ENCODE data around the gene MAN2B2.

GRCh38 chr4:6526671-6527091 lies 48.3 kb upstream of the MAN2B2 start:
- TF ChIP-seq, protein P1, sequence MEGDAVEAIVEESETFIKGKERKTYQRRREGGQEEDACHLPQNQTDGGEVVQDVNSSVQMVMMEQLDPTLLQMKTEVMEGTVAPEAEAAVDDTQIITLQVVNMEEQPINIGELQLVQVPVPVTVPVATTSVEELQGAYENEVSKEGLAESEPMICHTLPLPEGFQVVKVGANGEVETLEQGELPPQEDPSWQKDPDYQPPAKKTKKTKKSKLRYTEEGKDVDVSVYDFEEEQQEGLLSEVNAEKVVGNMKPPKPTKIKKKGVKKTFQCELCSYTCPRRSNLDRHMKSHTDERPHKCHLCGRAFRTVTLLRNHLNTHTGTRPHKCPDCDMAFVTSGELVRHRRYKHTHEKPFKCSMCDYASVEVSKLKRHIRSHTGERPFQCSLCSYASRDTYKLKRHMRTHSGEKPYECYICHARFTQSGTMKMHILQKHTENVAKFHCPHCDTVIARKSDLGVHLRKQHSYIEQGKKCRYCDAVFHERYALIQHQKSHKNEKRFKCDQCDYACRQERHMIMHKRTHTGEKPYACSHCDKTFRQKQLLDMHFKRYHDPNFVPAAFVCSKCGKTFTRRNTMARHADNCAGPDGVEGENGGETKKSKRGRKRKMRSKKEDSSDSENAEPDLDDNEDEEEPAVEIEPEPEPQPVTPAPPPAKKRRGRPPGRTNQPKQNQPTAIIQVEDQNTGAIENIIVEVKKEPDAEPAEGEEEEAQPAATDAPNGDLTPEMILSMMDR (conservative IDR thresholded peaks at IDR 0.05), result no peak
- no peak for TF ChIP-seq EZH2 (IDR thresholded peaks at IDR 0.05; ENCODE audit: low read depth)

Measured in PC-9 (cell line).